Endodermal cell (in vitro differentiated cells): Measurements from ENCODE around the gene CADM1. TPM values are rescaled to one million over a fixed set of nuclear protein-coding genes. Genes with fewer than 3 reads are reported as not detected.
A peak's percentile ranks its signal among the peaks of the same experiment; 100 is the strongest.

Experiments
- DNase-seq: peaks from one replicate; pipeline ENCODE4 v3.0.0-alpha.2; 2017
- H3K27ac ChIP-seq: 2 replicates; pipeline ENCODE4 v1.5.1; 2013; ENCODE audit warnings: mild to moderate bottlenecking, low read depth, low read length, moderate library complexity
- H3K27me3 ChIP-seq: 2 replicates; pipeline ENCODE4 v1.6.1; 2013; ENCODE audit warnings: mild to moderate bottlenecking, low read length, moderate library complexity; ENCODE audit not compliant: insufficient read depth, control insufficient read depth, poor library complexity, severe bottlenecking
- H3K36me3 ChIP-seq: 2 replicates; pipeline ENCODE4 v1.7.0; 2013; ENCODE audit warnings: mild to moderate bottlenecking, low read length, moderate library complexity; ENCODE audit not compliant: control insufficient read depth, insufficient read depth
- H3K4me1 ChIP-seq: one replicate; pipeline ENCODE4 v1.7.0; 2013; ENCODE audit warnings: low read length; ENCODE audit not compliant: control insufficient read depth, insufficient read depth
- H3K4me3 ChIP-seq: 2 replicates; pipeline ENCODE4 v1.5.1; 2013; ENCODE audit warnings: mild to moderate bottlenecking, low read length, moderate library complexity
- H3K9ac ChIP-seq: 2 replicates; pipeline ENCODE4 v1.6.1; 2013; ENCODE audit warnings: mild to moderate bottlenecking, low read length, moderate library complexity; ENCODE audit not compliant: poor library complexity, severe bottlenecking; ENCODE audit errors: extremely low read depth
- H3K9me3 ChIP-seq: 2 replicates; pipeline ENCODE4 v1.6.1; 2013; ENCODE audit warnings: mild to moderate bottlenecking, low read length, moderate library complexity; ENCODE audit not compliant: control insufficient read depth
- H3K27ac Mint-ChIP-seq: 2 replicates; pipeline ENCODE4 v1.8.0; 2020; ENCODE audit warnings: mixed read lengths
- H3K27me3 Mint-ChIP-seq: 2 replicates; pipeline ENCODE4 v1.8.0; 2021; ENCODE audit warnings: mild to moderate bottlenecking, mixed read lengths; ENCODE audit not compliant: insufficient read depth
- H3K36me3 Mint-ChIP-seq: 2 replicates; pipeline ENCODE4 v1.8.0; 2020; ENCODE audit warnings: low read depth, mixed read lengths
- H3K4me1 Mint-ChIP-seq: 2 replicates; pipeline ENCODE4 v1.8.0; 2020; ENCODE audit warnings: mixed read lengths
- H3K4me3 Mint-ChIP-seq: 2 replicates; pipeline ENCODE4 v1.8.0; 2020; ENCODE audit warnings: mild to moderate bottlenecking, moderate library complexity, mixed read lengths
- H3K9me3 Mint-ChIP-seq: 2 replicates; pipeline ENCODE4 v1.8.0; 2020; ENCODE audit warnings: mild to moderate bottlenecking, mixed read lengths
- CTCF ChIP-seq: fragments of 200-600 bp; sonication (generic); conservative IDR thresholded peaks from 2 replicates; pipeline ENCODE4 v1.5.0; 2021; ENCODE audit warnings: antibody characterized with exemption, mild to moderate bottlenecking
- WGBS, 2 experiments: methylation state at CpG; one replicate each; pipeline versions ENCODE4 v1.1.5 to v1.1.7; 2013; ENCODE audit warnings: missing lambda C conversion rate in 2 of 2, mixed read lengths in 1 of 2; ENCODE audit not compliant: insufficient coverage in 1 of 2, insufficient read length in 1 of 2; 5-methylcytosine and 5-hydroxymethylcytosine counted together
- long read RNA-seq, 4 experiments: library from polyadenylated mRNA in 2 of 4; library from RNA in 1 of 4; library from capped mRNA in 1 of 4; stranded (forward) in 3 of 4; unstranded in 1 of 4; transcript quantifications; one replicate each; pipeline ENCODE4 v2.0.0, GENCODE V29; 2020 to 2021; ENCODE audit warnings: inconsistent platforms in 1 of 4
- polyA plus RNA-seq, 2 experiments: library from polyadenylated mRNA; stranded (reverse); fragments of 50-300 nt; gene quantifications; one replicate each; pipeline ENCODE4 v1.2.3, GENCODE V29; 2013
- total RNA-seq, 2 donors: library from RNA; stranded (reverse); fragmentation: NEBNext Ultra II Directional in 1 of 2; extraction: Animal tissue kit (Norgen Biotek cat#: 25700) in 1 of 2; gene quantifications; 2 replicates in 1 of 2; 3 replicates in 1 of 2; pipeline ENCODE4 v1.2.1, GENCODE V29; 2021

CADM1 gene
- total RNA-seq, result 10 to 100 TPM; 76.3 to 88.2 TPM
- polyA plus RNA-seq (2013, experiment 1 of 2), result 95.9 TPM
- 91.3 TPM for polyA plus RNA-seq (2013, experiment 2 of 2)
- long read RNA-seq, experiment 1, partial matches to known transcripts, result 4 of 27 reads
- long read RNA-seq, experiment 1, other reads (novel, unspliced or antisense), result 19 of 27 reads
- long read RNA-seq, experiment 2, transcript CADM1-222 (10 exons, 1,246 nt), result major isoform, 37 of 100 reads
- long read RNA-seq, experiment 2, partial matches to known transcripts, result 45 of 100 reads
- long read RNA-seq, experiment 2, other reads (novel, unspliced or antisense), result 15 of 100 reads
- long read RNA-seq, experiment 3, transcript CADM1-222 (10 exons, 1,246 nt), result major isoform, 255 of 446 reads
- long read RNA-seq, experiment 3, partial matches to known transcripts, result 172 of 446 reads
- long read RNA-seq, experiment 3, other reads (novel, unspliced or antisense), result 15 of 446 reads
- long read RNA-seq, experiment 4, partial matches to known transcripts, result 1 of 4 reads
- long read RNA-seq, experiment 4, other reads (novel, unspliced or antisense), result 2 of 4 reads

GRCh38 chr11:115504276-115505158 lies at the start of gene CADM1:
Gene CADM1, minus strand, starts transcription at chr11:115504415.
- peaks cover 42% of the 10 kb centered on the region for H3K27me3 Mint-ChIP-seq
- H3K4me3 ChIP-seq, result peak within 1 kb of the TSS; percentile 98
- peak; percentile 99 for DNase-seq
- peak within 1 kb of the TSS; percentile 88 for H3K27ac ChIP-seq
- peak within 1 kb of the TSS; percentile 93 for H3K27ac Mint-ChIP-seq
- H3K4me1 ChIP-seq, result peaks cover 12% of the 10 kb centered on the region
- no peaks in the 10 kb centered on the region for H3K9me3 Mint-ChIP-seq
- no peaks in the 10 kb centered on the region for H3K36me3 ChIP-seq
- H3K27me3 ChIP-seq, result peaks cover 62% of the 10 kb centered on the region
- no peaks in the 10 kb centered on the region for H3K36me3 Mint-ChIP-seq
- 0 to 1% methylated on average over 37 to 75 of the region's 76 CpGs for WGBS, 2 experiments
- H3K9ac ChIP-seq, result peak within 1 kb of the TSS; percentile 68
- H3K9me3 ChIP-seq, result no peaks in the 10 kb centered on the region
- peak; percentile 77 for TF ChIP-seq CTCF
- H3K4me1 Mint-ChIP-seq, result peaks cover 7% of the 10 kb centered on the region
- no peak within 1 kb of the TSS for H3K4me3 Mint-ChIP-seq

GRCh38 chr11:115552773-115553438 lies 48.7 kb upstream of the CADM1 start:
- no peak for TF ChIP-seq CTCF
- Histone ChIP-seq H3K4me1 (peaks cover 24% of the 10 kb centered on the region), H3K4me3 (no peak overlapping the region), H3K9ac (no peak overlapping the region), H3K27me3 (no peaks in the 10 kb centered on the region), H3K9me3 (no peaks in the 10 kb centered on the region), H3K36me3 (no peaks in the 10 kb centered on the region), H3K27ac (no peak overlapping the region)
- Mint-ChIP-seq H3K27me3 (no peaks in the 10 kb centered on the region), H3K27ac (peak overlapping the region; percentile 61), H3K36me3 (no peaks in the 10 kb centered on the region), H3K4me1 (peaks cover 66% of the 10 kb centered on the region), H3K9me3 (no peaks in the 10 kb centered on the region), H3K4me3 (no peak overlapping the region)
- no peak for DNase-seq
- WGBS, 2 experiments, result 95 to 96% methylated on average over 6 to 12 of the region's 15 CpGs

GRCh38 chr11:115552151-115552772 lies 48.0 kb upstream of the CADM1 start:
- H3K4me3 Mint-ChIP-seq, result no peak overlapping the region
- no peaks in the 10 kb centered on the region for H3K9me3 Mint-ChIP-seq
- no peaks in the 10 kb centered on the region for H3K9me3 ChIP-seq

More at GRCh38 chr11:115552151-115552772, 48.0 kb upstream of the CADM1 start:
- Mint-ChIP-seq H3K4me1 (peaks cover 64% of the 10 kb centered on the region), H3K27me3 (no peaks in the 10 kb centered on the region), H3K36me3 (no peaks in the 10 kb centered on the region), H3K27ac (peak overlapping the region; percentile 61)
- no peak overlapping the region for H3K9ac ChIP-seq
- H3K36me3 ChIP-seq, result no peaks in the 10 kb centered on the region
- peak; percentile 46 for TF ChIP-seq CTCF
- H3K27ac ChIP-seq, result no peak overlapping the region
- DNase-seq, result no peak
- no peak overlapping the region for H3K4me3 ChIP-seq
- WGBS, 2 experiments, result 83 to 86% methylated on average over 3 to 7 of the region's 7 CpGs
- H3K4me1 ChIP-seq, result peaks cover 21% of the 10 kb centered on the region
- H3K27me3 ChIP-seq, result no peaks in the 10 kb centered on the region
